Measurements from ENCODE around the gene FSTL4.

Gene FSTL4

DNA sequence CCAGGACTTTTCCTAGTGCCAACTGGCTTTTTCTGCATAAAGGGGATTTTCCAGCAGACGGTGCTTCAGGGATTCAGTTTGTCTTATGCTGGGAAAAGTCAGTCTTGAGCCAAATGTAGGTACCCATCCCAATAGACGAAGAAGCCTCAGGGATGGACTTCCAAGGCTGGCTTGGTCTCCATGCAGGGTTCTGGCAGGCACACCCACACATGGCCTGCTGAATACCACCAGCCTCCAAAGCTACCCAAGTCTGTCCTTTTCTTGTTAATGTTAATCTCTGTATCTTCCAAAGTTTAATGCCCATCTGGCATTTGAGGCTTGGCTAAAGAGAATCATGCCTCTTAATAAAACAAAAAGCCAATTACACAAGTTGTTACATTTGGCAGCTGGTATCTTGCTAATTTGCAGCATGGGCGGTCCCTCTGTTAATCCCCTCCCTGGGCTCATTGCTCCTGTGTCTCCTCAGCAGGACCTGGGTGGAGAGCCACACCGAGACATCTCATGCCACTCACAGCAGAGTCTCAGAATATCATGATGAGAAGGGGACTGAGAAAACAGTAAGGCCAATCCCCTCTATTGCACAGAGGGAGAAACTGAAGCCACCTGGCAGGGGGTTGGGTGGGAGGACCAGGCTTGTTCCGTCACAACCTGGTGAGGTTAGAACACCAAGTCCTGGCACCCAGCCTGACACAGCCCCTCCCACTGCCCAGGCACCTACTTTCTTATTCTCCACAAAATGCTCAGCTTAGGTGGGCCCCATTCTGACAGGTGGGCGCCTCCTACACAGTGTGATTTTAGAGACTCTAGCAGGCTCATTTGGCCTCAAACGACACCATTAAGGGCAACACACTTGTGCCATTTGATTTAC is 243.2 kb downstream of the FSTL4 start:
- no peak overlapping the region for H3K4me3 ChIP-seq (ENCODE audit: low read length)
- no peak for DNase-seq (ENCODE audit: low read depth, low spot score)

- H3K4me3 ChIP-seq (ENCODE audit: low read length) = no peak overlapping the region
- no peak for DNase-seq (ENCODE audit: low read depth, low spot score)
Observed at GRCh38 chr5:133367984-133368383, 244.4 kb downstream of the FSTL4 start.

- H3K4me3 ChIP-seq (ENCODE audit: low read length) = no peak overlapping the region
- DNase-seq (ENCODE audit: low read depth, low spot score) = no peak
Observed at GRCh38 chr5:133367071-133367786, 245.1 kb downstream of the FSTL4 start.

- no peak overlapping the region for H3K4me3 ChIP-seq (ENCODE audit: low read length)
- no peak for DNase-seq (ENCODE audit: low read depth, low spot score)
Observed at GRCh38 chr5:133366438-133366837, 245.9 kb downstream of the FSTL4 start.

DNA sequence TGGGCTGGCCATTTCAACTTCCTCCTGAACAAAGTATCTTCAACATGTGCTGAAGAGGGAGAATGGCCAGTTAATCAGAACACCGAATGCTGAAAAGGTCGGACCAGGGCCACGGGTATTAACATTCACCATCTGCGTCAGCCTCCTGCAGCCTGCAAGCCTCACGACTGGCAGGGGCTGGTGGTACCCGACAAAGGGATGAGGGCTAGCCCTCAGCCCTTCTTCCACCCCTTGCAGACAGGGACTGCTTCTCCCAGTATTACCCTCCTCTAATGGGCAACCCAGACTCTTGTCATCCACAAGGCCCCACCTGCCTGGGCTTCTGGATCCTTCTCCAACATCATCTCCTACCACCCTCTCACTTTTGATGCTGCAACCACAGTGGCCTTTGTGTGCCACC is 246.6 kb downstream of the FSTL4 start:
- no peak overlapping the region for H3K4me3 ChIP-seq (ENCODE audit: low read length)

GRCh38 chr5:133364936-133365707 is 247.2 kb downstream of the FSTL4 start:
- no peak for DNase-seq (ENCODE audit: low read depth, low spot score)

More for the DNA sequence above, 246.6 kb downstream of the FSTL4 start:
- DNase-seq (ENCODE audit: low read depth, low spot score) = no peak

DNA sequence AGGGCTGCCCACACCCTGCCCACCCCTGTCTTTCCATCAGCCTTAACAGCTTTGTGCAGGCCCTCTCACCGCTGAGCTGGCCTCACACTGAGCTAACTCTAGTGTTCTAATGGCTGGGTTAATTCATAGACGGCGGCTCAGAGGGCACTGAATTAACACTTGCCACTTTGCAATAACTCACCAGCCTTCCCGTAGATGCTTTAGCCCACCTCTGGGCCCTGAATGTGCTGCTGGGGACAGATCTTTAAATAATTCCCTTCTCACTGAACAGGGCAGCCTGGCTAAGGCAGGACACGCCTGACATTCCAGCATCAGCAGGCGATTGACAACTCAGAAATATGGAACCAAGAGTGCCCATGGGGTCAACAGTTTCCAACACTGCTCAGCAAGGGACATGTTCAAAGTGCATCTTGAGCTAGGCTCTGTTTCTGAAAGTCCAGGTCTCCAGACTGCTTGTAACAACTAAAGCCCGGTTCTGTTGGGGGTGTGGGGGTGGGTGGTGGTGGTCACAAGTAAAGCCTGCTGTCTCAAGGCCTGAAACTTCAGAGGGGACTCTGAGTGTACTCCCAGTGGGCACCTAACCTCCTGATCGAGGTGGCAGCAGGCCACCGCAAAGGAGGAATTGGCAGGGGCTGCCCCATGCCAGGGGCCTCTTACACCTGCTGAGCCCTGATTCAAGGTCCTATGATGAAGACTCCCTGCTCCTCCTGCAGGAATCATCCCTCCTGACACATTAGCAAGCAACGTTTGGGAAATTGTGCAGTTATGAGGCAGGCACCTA is 248.3 kb downstream of the FSTL4 start:
- DNase-seq (ENCODE audit: low read depth, low spot score) = no peak
- H3K4me3 ChIP-seq (ENCODE audit: low read length) = no peak overlapping the region

More at GRCh38 chr5:133364936-133365707, 247.2 kb downstream of the FSTL4 start:
- H3K4me3 ChIP-seq (ENCODE audit: low read length) = no peak overlapping the region

GRCh38 chr5:133362438-133362837 is 249.9 kb downstream of the FSTL4 start:
- DNase-seq (ENCODE audit: low read depth, low spot score) = no peak
- no peak overlapping the region for H3K4me3 ChIP-seq (ENCODE audit: low read length)

- H3K4me3 ChIP-seq (ENCODE audit: low read length) = no peak overlapping the region
- DNase-seq (ENCODE audit: low read depth, low spot score) = no peak
Observed at GRCh38 chr5:133361922-133362321, 250.4 kb downstream of the FSTL4 start.

DNA sequence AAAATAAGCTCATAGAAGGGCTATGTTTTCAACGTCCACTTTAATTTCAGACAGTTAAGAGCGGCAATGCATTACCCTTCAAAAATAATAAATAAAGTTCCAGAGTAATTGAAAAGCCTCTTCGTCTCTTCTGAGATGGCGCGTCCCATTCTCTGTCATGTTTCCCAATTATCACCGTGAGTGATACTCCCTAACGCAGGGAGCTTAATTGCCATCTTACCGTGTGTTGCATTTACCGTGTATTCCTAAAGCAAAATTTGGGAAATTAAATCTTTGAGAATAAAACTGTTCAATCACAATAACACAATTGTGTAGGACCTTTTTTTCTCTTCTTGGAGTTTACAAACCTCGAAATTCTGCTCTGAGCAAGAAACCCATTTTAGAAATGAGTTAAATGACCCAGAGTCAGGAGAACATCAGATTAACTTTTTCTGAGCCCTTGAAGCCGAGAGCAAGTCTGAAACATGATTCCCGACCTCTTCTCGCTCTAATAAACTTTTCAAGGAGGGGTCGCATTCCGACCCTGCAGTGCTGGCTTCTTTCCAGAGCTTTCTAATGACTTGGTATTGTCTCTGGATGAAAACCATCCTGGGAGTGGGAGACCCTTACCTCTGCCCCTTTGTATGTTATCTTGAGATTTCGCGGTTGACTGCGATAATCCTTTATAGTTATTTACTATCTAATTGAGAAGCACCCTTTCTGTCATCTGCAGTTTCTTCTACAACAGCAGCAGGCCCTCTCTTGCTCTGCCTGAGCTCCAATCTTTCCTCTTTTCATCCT is 251.5 kb downstream of the FSTL4 start:
- no peak overlapping the region for H3K4me3 ChIP-seq (ENCODE audit: low read length)
- DNase-seq (ENCODE audit: low read depth, low spot score) = no peak

- DNase-seq (ENCODE audit: low read depth, low spot score) = no peak
- no peak overlapping the region for H3K4me3 ChIP-seq (ENCODE audit: low read length)
Observed at GRCh38 chr5:133359861-133360260, 252.5 kb downstream of the FSTL4 start.

- no peak for DNase-seq (ENCODE audit: low read depth, low spot score)
- H3K4me3 ChIP-seq (ENCODE audit: low read length) = no peak overlapping the region
Observed at GRCh38 chr5:133358271-133358670, 254.1 kb downstream of the FSTL4 start.

GRCh38 chr5:133357758-133358157 is 254.6 kb downstream of the FSTL4 start:
- no peak overlapping the region for H3K4me3 ChIP-seq (ENCODE audit: low read length)
- no peak for DNase-seq (ENCODE audit: low read depth, low spot score)

DNA sequence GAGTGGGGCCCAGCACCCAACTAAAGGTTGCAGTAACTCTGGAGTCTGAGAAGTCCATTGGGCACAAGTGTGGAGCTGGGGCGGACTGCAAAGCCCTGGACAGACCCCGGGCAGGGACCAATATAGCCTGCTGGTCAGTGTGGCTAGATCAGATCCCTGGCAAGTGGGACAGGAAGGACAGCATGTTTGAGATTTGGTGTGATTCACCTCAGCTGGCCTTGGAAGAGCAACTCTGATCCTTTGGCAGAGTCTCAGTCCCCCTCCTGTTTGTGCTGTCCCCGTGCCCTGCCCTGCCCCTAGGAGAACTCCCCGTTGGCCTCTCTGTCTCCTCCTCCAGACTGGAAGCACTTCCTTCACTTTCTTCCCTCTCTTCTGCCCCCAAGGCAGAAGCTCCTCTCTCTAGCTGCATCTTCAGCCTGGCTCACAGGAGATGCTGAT is 255.3 kb downstream of the FSTL4 start:
- H3K4me3 ChIP-seq (ENCODE audit: low read length) = no peak overlapping the region
- DNase-seq (ENCODE audit: low read depth, low spot score) = no peak

DNA sequence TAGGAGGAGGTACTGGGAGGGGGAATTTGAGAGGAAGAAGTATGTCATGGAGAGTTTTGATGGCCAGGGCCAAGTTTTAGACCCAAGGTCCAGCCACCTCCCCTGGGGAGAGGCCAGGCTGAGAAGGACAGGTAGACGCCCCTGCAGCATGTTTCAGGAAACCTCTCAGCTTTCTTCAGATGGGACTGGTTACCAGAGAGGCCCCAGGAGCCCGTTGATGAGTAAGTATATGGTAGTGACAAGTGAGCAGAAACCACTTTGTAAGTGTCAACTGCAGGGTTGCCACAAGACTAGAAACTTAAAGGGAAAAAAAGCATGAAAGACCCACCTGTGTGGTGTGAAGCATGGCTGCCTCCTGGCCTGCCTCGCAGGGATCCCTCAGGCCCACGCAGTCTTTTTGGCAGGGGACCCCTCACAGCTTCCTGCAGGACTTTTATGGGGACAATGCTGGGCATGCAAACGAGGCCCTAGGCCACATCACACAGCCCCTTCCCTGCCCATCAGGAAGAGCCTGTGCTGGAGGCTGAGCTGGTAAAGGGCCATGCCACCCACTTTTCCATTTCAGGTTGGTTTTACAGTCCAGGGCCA is 255.9 kb downstream of the FSTL4 start:
- H3K4me3 ChIP-seq (ENCODE audit: low read length) = no peak overlapping the region

DNA sequence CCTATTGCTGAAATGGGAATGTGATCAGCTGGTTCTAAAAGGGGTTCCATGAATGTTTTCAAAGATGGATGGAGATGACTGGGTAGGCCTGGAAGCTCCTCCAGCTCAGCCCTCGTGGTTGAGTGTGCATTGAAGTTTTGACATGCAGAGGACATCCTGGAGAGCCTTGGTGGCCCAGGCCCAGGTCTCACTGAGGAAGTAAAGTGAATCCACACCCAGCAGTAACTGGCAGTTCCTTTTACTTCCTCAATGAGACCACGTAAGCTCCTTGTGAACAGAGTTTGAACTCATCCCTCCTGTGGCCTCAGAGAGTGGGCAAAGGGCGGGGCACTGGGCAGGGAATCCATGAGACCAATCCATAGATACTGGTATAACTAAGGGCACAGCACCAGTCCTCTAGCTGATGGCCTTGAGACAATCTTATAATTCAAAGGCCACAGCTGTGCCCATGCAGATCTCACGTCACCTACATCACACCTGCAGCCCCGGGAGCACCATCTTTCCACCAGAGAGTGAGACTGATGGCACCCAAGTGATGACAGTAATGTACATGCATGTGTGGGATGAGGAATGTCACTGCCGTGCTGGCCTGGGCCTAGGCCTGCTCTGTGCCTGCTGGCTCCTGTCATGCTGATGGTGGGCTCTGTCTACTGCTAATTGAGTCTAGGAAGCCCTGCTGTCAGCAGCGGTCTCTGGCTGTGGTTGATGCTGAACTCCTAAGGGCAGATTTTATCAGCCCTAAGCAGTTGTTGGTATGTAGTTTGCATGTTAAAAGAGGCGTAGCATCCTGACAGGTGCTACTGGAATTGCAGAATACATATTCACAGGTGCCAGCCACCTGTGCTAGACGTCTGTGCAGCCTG is 257.8 kb downstream of the FSTL4 start:
- H3K4me3 ChIP-seq (ENCODE audit: low read length) = no peak overlapping the region
- peak; percentile 86 for DNase-seq (ENCODE audit: low read depth, low spot score)

More for the DNA sequence above, 255.9 kb downstream of the FSTL4 start:
- peak; percentile 62 for DNase-seq (ENCODE audit: low read depth, low spot score)

DNA sequence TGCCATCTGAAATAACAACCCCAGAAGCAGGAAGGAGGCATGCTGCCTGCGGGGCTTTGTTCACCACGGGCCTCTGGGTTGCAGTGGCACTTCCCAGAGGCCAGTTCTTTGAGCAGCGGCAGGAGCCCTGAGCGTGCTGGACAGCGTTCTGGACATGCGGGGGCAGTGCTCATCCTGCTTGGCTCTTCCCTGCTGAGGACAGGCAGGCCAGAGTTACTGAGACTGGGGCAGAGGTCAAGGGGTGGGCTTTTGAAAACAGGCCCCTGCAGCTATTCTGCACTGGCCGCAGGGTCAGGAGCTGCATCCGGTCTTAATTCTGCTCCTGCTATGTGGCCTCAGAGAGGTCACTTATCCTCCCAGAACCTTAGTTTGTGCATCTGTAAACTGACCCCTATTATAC is 258.6 kb downstream of the FSTL4 start:
- H3K4me3 ChIP-seq (ENCODE audit: low read length) = no peak overlapping the region
- no peak for DNase-seq (ENCODE audit: low read depth, low spot score)
